Stimulated activated CD4-positive, alpha-beta T cell treated with anti-CD3 and anti-CD28 coated beads, Interleukin-1b, Interleukin-23, amount 100 ng/mL, for 48 hours (primary cell): ENCODE data around the gene CIZ1.
"Not testable (repeated sequence)": the region's sequence is repeated elsewhere in the genome, so short reads cannot be mapped to it uniquely, and the experiment has no call there.

ENCODE experiments used
- DNase-seq: peaks from one replicate; pipeline ENCODE4 v3.0.0-alpha.2; 2020

The CIZ1 gene

GRCh38 chr9:128190516-128191405, 611 bp downstream of the CIZ1 start:
- DNase-seq, result no peak

- DNase-seq, result no peak
Observed at GRCh38 chr9:128190013-128190412, 1.4 kb downstream of the CIZ1 start.

- DNase-seq, result no peak
Observed at GRCh38 chr9:128188209-128188608, 3.2 kb downstream of the CIZ1 start.

- DNase-seq, result no peak
Observed at GRCh38 chr9:128187361-128187760, 4.0 kb downstream of the CIZ1 start.

- no peak for DNase-seq
Observed at GRCh38 chr9:128185979-128186965, 5.1 kb downstream of the CIZ1 start.

- DNase-seq, result no peak
Observed at GRCh38 chr9:128182893-128183588, 8.3 kb downstream of the CIZ1 start.

- not testable (repeated sequence) for DNase-seq
Observed at GRCh38 chr9:128181480-128181879, 9.9 kb downstream of the CIZ1 start.

GRCh38 chr9:128180447-128180846, 10.9 kb downstream of the CIZ1 start:
- DNase-seq, result no peak

GRCh38 chr9:128180001-128180400, 11.4 kb downstream of the CIZ1 start:
- DNase-seq, result no peak

GRCh38 chr9:128178806-128179431, 12.5 kb downstream of the CIZ1 start:
- DNase-seq, result no peak

GRCh38 chr9:128175726-128176125, 15.6 kb downstream of the CIZ1 start:
- no peak for DNase-seq

GRCh38 chr9:128175102-128175563, 16.2 kb downstream of the CIZ1 start:
- no peak for DNase-seq

GRCh38 chr9:128174062-128174461, 17.3 kb downstream of the CIZ1 start:
- no peak for DNase-seq

GRCh38 chr9:128169925-128170324, 21.4 kb downstream of the CIZ1 start:
- no peak for DNase-seq

GRCh38 chr9:128169492-128169891, 21.9 kb downstream of the CIZ1 start:
- DNase-seq, result no peak

- no peak for DNase-seq
Observed at GRCh38 chr9:128168731-128169308, 22.6 kb downstream of the CIZ1 start.

GRCh38 chr9:128167209-128167608, 24.2 kb downstream of the CIZ1 start:
- no peak for DNase-seq

GRCh38 chr9:128166169-128166568, 25.2 kb downstream of the CIZ1 start:
- no peak for DNase-seq

- DNase-seq, result no peak
Observed at GRCh38 chr9:128164307-128164885, 27.0 kb downstream of the CIZ1 start.

- DNase-seq, result no peak
Observed at GRCh38 chr9:128163523-128164306, 27.7 kb downstream of the CIZ1 start.

- no peak for DNase-seq
Observed at GRCh38 chr9:128163027-128163515, 28.3 kb downstream of the CIZ1 start.
